ENCODE data around the gene SSNA1.

DNA sequence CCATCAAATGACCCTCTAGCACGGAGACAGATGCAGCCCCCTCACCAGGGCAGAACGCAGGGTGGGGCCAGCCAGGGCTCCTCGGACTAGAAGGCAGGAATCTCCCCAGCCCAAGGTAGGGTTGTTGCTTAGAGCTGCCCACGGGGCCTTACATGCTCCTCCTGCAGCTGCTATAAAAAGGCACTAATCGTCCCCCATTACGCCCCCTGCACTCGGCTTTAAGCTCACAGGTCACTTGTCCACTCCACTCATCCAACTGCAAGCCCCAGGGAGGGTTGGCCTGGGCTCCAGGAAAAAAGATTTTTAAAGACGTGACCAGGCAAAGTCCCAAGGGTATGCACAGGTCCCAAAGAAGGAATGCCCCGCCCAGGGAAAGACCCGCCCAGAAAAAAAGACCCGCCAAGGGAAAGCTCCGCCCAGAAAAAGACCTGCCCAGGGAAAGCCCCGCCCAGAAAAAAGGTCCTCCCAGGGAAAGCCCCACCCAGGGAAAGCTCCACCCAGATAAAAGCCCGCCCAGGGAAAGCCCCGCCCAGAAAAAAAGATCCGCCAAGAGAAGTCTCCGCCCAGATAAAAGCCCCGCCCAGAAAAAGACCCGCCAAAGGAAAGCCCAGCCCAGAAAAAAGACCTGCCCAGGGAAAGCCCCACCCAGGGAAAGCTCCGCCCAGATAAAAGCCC, 38.4 kb upstream of the SSNA1 start:
- no peak for TF ChIP-seq YY1 (IDR thresholded peaks at IDR 0.05; ENCODE audit: insufficient read depth, insufficient read length)
- no peak for TF ChIP-seq ZNF274 (IDR thresholded peaks at IDR 0.05; ENCODE audit: low read depth, low read length)
